Activated CD8-positive, alpha-beta memory T cell treated with anti-CD3 and anti-CD28 coated beads, Interleukin-2, amount 10 ng/mL, durations not matched to agents 7 days and 5 days (primary cell): ENCODE results near the gene TRIP10. TPM values are rescaled to one million over a fixed set of nuclear protein-coding genes. Genes with fewer than 3 reads are reported as not detected.
"Not testable (repeated sequence)": the region's sequence is repeated elsewhere in the genome, so short reads cannot be mapped to it uniquely, and the experiment has no call there.

Experiments
- ATAC-seq: fragments of 150-1000 bp; cut with Tn5 transposase; one replicate; pipeline ENCODE4 v1.10.0; 2021; ENCODE audit warnings: moderate library complexity
- CTCF ChIA-PET: fragments of 350-600 bp; sonication (Branson Sonifier 250); formaldehyde crosslinking; loops from one replicate; lab custom pipeline; 2021; ENCODE audit warnings: antibody characterized with exemption; lab: Charles Lee
- DNase-seq: peaks from one replicate; pipeline ENCODE4 v3.0.0-alpha.2; 2020
- H3K27ac Mint-ChIP-seq: one replicate; pipeline ENCODE4 v1.8.0; 2021; ENCODE audit warnings: mild to moderate bottlenecking, mixed read lengths
- H3K27me3 Mint-ChIP-seq: one replicate; pipeline ENCODE4 v1.8.0; 2021; ENCODE audit warnings: mixed read lengths
- H3K36me3 Mint-ChIP-seq: one replicate; pipeline ENCODE4 v1.8.0; 2021; ENCODE audit warnings: mild to moderate bottlenecking, mixed read lengths
- H3K4me1 Mint-ChIP-seq: one replicate; pipeline ENCODE4 v1.8.0; 2021; ENCODE audit warnings: mixed read lengths
- H3K4me3 Mint-ChIP-seq: one replicate; pipeline ENCODE4 v1.8.0; 2021; ENCODE audit warnings: mild to moderate bottlenecking, moderate library complexity, mixed read lengths
- H3K9me3 Mint-ChIP-seq: one replicate; pipeline ENCODE4 v1.8.0; 2022; ENCODE audit warnings: low read depth, mixed read lengths
- total RNA-seq, 2 experiments: library from RNA; stranded (reverse); gene quantifications; one replicate each; pipeline ENCODE4 v1.2.3, GENCODE V29; 2021

The TRIP10 gene
- total RNA-seq, 2 experiments from 2014 or later, result 13.7 to 22.2 TPM

DNA sequence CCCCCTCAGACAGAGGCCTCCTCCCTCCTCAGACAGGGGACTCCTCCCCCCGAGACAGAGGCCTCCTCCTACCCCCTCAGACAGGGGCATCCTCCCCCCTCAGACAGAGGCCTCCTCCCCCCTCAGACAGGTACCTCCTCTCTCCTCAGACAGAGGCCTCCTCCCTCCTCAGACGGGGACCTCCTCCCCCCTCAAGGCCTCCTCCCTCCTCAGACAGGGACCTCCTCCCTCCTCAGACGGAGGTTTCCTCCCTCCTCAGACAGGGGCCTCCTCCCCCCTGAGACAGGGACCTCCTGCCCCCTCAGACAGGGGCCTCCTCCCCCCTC is 32.9 kb upstream of the TRIP10 start:
- Mint-ChIP-seq H3K9me3 (no peaks in the 10 kb centered on the region), H3K36me3 (no peaks in the 10 kb centered on the region), H3K27ac (no peak overlapping the region), H3K4me3 (no peak overlapping the region), H3K27me3 (peaks cover 37% of the 10 kb centered on the region), H3K4me1 (peaks cover 10% of the 10 kb centered on the region)
- DNase-seq (no peak), ATAC-seq (no peak)
- CTCF ChIA-PET, result no interaction called here

DNA sequence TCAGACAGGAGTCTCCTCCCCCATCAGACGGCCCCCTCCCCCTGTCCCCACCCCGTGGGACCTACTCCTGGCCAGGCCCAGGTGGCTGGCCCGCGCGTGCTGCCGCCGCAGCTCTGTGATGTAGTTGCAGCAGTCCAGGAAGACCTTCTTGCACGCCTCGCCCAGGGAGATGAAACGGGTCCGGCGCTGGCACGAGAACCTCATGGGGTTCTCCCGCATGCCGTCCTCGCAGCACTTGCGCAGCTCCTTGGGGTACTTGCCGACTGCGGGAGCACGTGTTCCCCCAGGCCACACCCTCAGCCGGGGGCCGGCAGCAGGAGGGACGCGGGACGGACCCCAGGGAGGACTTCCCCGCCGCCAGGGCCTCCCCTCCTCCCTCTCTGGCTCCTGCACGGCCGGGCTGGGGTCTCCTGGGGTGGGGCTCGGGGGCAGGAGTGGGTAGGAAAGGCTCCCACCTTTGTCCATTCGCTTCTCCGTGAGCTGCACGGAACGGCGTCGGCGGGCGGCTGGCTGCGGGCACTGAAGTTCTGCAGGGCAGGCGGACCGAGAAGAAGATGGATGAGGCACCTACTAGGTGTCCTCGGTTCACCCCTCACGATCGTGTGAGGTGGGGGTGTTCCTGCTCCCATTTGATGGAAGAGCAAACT is 32.3 kb upstream of the TRIP10 start:
- no peaks in the 10 kb centered on the region for H3K36me3 Mint-ChIP-seq
- peaks cover 10% of the 10 kb centered on the region for H3K4me1 Mint-ChIP-seq
- H3K27ac Mint-ChIP-seq, result no peak overlapping the region
- DNase-seq (no peak), ATAC-seq (no peak)
- CTCF ChIA-PET, result no interaction called here
- no peaks in the 10 kb centered on the region for H3K9me3 Mint-ChIP-seq
- H3K27me3 Mint-ChIP-seq, result peaks cover 38% of the 10 kb centered on the region
- no peak overlapping the region for H3K4me3 Mint-ChIP-seq

DNA sequence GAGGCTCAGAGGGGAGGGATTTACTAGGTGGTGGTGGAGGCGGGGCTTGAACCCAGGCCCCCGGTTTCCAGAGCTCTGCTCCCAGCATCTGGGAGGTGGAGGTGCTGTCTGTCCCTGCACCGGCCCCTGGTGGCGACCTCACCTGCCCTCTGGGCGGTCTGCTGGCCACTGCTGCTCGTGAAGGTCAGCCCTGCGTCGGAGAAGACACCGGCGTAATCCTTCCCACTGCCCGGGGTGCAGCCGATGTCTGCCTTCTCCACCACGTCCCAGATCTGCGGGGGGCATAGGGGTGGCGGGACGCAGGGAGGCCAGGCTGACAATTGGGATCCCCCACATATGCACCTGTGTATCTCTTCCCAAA is 31.8 kb upstream of the TRIP10 start:
- peaks cover 38% of the 10 kb centered on the region for H3K27me3 Mint-ChIP-seq
- H3K4me3 Mint-ChIP-seq, result no peak overlapping the region
- CTCF ChIA-PET, result no interaction called here
- H3K27ac Mint-ChIP-seq, result no peak overlapping the region
- DNase-seq (no peak), ATAC-seq (no peak)
- no peaks in the 10 kb centered on the region for H3K36me3 Mint-ChIP-seq
- H3K9me3 Mint-ChIP-seq, result no peaks in the 10 kb centered on the region
- peaks cover 10% of the 10 kb centered on the region for H3K4me1 Mint-ChIP-seq

DNA sequence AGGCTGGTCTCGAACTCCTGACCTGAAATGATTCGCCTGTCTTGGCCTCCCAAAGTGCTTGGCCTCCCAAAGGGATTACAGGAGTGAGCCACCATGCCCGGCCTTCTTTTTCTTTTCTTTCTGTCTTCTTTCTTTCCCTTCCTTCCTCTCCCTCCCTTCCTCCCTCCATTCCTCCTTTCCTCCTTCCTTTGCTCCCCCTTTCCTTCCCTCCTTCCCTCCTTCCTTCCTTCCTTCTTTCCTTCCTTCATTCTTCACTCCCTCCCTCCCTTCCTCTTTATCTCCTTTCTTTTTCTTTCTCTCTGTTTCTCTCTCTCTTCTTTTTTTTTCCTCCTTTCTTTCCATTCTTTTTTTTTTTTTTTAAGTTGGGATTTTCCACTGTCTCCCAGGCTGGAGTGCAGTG is 31.1 kb upstream of the TRIP10 start:
- CTCF ChIA-PET, result interaction anchor here (1.3 kb wide), 1 partner anchor 155 kb away, joined by 5 read pairs; no protein-coding TSS in a partner anchor
- ATAC-seq (no peak), DNase-seq (no peak)
- no peak overlapping the region for H3K4me3 Mint-ChIP-seq
- no peaks in the 10 kb centered on the region for H3K36me3 Mint-ChIP-seq
- H3K27ac Mint-ChIP-seq, result no peak overlapping the region
- H3K27me3 Mint-ChIP-seq, result peaks cover 38% of the 10 kb centered on the region
- H3K9me3 Mint-ChIP-seq, result no peaks in the 10 kb centered on the region
- H3K4me1 Mint-ChIP-seq, result peaks cover 10% of the 10 kb centered on the region

DNA sequence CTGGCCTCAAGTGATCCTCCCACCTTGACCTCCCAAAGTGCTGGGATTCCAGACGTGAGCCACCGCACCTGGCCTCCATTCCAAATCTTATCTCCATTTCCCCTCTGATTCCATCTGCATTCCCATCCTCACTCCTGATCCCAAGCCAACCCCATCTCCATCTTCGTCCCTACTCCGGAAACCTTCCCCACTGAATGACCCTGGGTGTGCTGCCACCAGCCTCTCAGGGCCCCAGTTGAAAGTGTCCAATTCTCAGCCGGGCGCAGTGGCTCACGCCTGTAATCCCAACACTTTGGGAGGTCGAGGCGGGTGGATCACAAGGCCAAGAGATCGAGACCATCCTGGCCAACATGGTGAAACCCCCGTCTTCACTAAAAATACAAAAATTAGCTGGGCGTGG is 30.6 kb upstream of the TRIP10 start:
- Mint-ChIP-seq H3K4me1 (peaks cover 10% of the 10 kb centered on the region), H3K27me3 (peaks cover 38% of the 10 kb centered on the region)
- not testable (repeated sequence) for ATAC-seq, H3K4me3 Mint-ChIP-seq, H3K9me3 Mint-ChIP-seq, H3K36me3 Mint-ChIP-seq, H3K27ac Mint-ChIP-seq, DNase-seq
- CTCF ChIA-PET, result interaction anchor here (1.3 kb wide), 1 partner anchor 155 kb away, joined by 5 read pairs; no protein-coding TSS in a partner anchor

DNA sequence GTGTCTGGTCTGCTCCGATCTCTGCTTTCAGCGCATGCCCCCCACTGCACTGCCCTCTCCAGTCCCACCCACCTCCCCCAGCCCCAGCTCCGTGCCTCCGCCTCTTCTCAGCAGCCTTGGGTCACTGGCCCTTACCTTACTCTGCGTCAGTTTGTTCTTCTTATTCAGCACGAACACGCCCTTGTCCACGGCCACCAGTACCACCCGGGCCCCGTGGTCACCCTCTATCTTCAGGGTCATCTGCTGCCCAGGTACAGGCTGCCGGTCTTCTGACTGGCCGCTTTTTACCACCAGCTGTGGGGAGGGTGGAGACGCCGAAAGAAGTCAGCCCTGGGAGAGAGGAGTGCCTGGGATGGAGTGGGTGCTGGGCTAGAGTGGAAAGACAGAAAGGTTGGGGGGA is 29.9 kb upstream of the TRIP10 start:
- Mint-ChIP-seq H3K9me3 (no peaks in the 10 kb centered on the region), H3K36me3 (no peaks in the 10 kb centered on the region), H3K4me1 (peaks cover 10% of the 10 kb centered on the region), H3K27me3 (peaks cover 38% of the 10 kb centered on the region), H3K4me3 (no peak overlapping the region), H3K27ac (no peak overlapping the region)
- CTCF ChIA-PET, result interaction anchor here (1.3 kb wide), 1 partner anchor 154 kb away, joined by 5 read pairs; no protein-coding TSS in a partner anchor
- ATAC-seq (no peak), DNase-seq (no peak)

DNA sequence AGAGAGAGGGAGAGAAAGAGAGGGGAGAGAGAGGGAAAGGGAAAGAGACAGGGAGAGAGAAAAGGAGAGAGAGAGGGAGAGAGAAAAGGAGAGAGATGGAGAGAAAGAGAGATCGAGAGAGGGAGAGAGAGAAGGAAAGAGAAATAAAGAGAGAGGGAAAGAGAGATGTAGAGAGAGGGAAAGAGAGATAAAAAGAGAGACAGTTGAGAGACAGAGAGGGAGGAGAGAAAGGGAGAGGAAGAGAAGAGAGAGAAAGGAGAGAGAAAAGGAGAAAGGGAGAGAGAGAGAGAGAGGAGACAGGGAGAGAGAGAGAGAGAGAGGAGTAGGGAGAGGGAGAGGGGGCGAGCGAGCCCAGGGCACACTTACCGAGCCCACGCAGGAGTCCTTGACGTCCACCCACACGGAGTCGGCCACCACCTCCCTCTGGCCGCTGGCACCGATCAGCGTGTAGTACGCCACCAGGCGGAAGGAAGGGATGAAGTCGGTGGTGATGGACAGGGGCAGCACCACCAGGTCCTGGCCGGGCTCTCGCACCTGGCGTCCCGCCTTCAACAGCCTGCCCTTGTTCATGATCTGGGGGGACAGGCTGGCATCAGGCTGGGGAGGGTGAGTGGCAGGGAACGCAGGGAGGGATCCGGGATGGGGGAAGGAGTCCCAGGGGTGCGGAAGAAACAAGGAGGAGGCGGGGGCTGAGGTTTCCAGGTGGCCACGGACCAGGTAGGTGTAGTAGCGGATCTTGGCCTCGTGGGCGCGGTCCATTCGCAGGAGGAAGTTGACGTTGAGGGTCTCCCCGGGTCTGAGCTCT is 29.0 kb upstream of the TRIP10 start:
- Mint-ChIP-seq H3K27me3 (peaks cover 38% of the 10 kb centered on the region), H3K4me3 (no peak overlapping the region)
- CTCF ChIA-PET, result no interaction called here

DNA sequence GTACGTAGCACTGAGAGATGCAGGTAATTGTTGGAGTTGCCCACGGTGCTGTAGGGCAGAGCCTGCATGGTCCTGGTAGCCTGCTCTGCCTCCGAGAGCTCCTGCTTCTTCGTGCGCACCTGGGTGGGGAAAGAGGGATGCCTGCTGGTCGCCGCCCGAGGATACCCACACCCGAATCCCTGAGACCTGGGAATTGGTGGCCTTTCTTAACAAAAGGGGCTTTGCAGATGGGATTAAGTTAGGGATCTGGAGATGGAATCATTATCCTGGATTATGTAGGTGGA is 28.5 kb upstream of the TRIP10 start:
- H3K27ac Mint-ChIP-seq, result no peak overlapping the region
- no peak for DNase-seq
- H3K9me3 Mint-ChIP-seq, result no peaks in the 10 kb centered on the region
- CTCF ChIA-PET, result no interaction called here
- no peaks in the 10 kb centered on the region for H3K36me3 Mint-ChIP-seq
- H3K4me3 Mint-ChIP-seq, result no peak overlapping the region
- no peak for ATAC-seq
- peaks cover 10% of the 10 kb centered on the region for H3K4me1 Mint-ChIP-seq
- H3K27me3 Mint-ChIP-seq, result peaks cover 38% of the 10 kb centered on the region

More for the DNA sequence above, 29.0 kb upstream of the TRIP10 start:
- Mint-ChIP-seq H3K27ac (no peak overlapping the region), H3K36me3 (no peaks in the 10 kb centered on the region), H3K4me1 (peaks cover 10% of the 10 kb centered on the region), H3K9me3 (no peaks in the 10 kb centered on the region)
- ATAC-seq (peak; percentile 48), DNase-seq (no peak)

DNA sequence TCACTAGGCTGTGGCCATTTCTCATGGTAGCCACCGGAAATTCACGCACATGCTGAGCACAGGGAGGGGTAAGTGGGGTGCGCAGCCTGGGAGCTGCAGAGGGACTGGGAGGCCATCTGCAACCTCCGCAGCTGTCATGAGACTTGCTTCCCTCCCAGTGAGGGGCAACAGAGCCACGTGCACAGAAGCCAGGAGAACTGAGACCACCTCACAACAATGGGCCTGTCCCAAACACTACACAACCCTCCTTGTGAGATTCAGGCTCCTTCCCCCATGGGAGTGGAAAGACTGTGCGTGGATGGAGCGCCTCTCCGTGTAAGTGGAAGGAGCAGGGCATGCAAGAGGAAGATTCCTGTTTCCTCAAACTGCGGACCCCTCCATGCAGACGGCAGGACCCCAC is 27.9 kb upstream of the TRIP10 start:
- Mint-ChIP-seq H3K4me3 (no peak overlapping the region), H3K9me3 (no peaks in the 10 kb centered on the region), H3K27me3 (peaks cover 40% of the 10 kb centered on the region), H3K36me3 (no peaks in the 10 kb centered on the region), H3K27ac (no peak overlapping the region), H3K4me1 (peaks cover 10% of the 10 kb centered on the region)
- CTCF ChIA-PET, result no interaction called here
- no peak for DNase-seq
- ATAC-seq, result no peak

DNA sequence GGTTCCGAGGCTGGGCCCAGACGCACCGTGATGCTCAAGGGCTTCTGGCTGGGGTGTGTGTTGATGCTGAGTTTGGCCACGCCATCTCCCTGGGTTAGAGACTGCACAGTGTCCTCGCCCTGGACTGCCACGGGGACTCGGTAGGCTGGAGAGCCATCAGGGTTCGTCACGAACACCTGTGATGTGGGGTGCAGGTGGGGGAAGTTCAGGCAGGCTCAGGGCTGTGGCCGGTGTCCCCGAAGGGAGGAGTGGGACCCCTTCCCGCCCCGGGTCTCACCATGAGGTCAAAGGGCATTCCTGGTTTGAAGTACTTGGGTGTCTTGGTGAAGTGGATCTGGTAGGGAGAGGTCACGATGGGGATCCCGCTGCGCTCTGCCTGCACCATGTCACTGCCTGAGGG is 27.2 kb upstream of the TRIP10 start:
- Mint-ChIP-seq H3K4me3 (no peak overlapping the region), H3K4me1 (peaks cover 11% of the 10 kb centered on the region), H3K27ac (no peak overlapping the region), H3K36me3 (no peaks in the 10 kb centered on the region), H3K27me3 (peaks cover 40% of the 10 kb centered on the region), H3K9me3 (peaks cover under 1% of the 10 kb centered on the region)
- ATAC-seq (no peak), DNase-seq (no peak)
- CTCF ChIA-PET, result no interaction called here

DNA sequence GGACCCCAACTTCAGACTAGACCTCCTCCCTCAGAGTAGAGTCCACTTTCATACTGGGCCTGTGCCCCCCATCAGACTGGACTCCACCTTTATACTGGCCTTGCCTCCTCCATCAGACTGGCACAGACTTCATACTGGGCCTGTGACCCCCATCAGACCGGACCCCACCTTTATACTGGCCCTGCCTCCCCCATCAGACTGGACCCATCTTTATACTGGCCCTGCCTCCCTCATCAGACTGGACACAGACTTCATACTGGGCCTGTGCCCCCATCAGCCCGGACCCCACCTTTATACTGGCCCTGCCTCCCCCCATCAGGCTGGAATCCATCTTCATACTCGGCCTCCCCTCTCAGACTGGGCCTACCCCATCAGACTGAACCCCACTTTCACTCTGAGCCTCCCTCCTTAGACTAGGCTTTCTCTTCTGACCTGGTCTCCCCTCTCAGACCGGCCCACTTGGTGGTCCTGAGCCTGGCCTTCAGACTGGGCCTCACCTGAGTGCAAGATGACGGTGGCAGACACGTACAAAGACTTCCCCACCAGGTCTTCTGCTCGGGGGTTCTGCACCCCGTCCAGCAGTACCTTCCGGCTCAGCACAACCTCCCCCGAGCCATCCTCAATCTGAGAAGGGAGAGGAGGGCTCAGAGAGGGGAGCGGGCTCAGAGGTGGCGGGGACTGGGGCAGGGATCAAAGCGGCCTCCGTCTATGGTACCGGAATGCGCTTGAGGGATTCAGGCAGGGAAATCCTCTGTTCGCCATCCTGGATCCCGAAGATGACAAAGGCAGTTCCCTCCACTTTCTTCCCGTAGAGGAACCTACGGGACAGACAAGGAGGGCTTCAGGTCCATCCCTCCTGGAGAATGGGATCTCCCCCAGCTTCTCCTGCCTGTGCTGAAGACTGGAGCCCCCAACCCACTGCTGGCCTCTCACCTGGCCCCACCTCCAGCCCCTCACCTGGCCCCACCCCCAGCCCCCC is 26.5 kb upstream of the TRIP10 start:
- ATAC-seq (no peak), DNase-seq (no peak)
- Mint-ChIP-seq H3K27me3 (peaks cover 37% of the 10 kb centered on the region), H3K4me1 (peaks cover 17% of the 10 kb centered on the region), H3K4me3 (no peak overlapping the region), H3K27ac (no peak overlapping the region), H3K36me3 (no peaks in the 10 kb centered on the region), H3K9me3 (peaks cover 6% of the 10 kb centered on the region)
- CTCF ChIA-PET, result no interaction called here

DNA sequence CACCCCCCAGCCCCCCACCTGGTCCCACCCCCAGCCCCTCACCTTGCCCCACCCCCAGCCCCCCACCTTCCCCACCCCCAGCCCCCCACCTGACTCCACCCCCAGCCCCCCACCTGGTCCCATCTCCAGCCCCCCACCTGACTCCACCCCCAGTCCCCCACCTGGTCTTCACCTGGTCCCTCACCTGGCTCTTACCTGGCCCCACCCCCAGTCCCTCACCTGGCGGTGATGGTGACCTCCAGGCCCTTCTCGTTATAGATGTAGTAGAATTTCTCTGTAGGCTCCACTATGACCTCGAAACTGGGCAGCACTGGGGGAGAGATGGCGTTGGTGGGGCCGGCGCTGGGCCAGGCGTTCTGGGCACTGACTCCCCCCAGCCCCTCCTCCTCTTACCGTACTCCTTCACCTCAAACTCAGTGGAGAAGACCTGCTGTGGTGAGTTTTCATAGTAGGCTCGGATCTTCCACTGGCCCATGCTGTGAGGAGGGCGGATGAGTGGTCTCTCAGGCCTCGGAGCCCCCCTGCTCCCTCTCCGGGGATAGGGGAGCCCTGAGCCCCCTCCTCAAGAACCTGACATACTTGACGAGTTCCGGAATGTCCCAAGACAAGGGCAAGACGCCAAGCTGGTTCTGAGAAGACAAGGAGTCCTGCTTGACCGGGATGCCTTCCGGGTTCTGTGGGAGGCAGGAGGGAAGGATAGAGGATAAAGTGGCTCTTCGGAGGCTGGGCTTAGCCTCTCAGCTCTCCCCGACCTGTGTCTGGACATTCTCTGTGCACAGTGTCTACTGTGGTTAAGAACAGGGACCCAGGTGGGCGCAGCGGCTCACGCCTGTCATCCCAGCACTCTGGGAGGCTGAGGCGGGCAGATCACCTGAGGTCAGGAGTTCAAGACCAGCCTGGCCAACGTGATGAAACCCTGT is 25.4 kb upstream of the TRIP10 start:
- CTCF ChIA-PET, result no interaction called here
- H3K9me3 Mint-ChIP-seq, result peaks cover 6% of the 10 kb centered on the region
- no peak overlapping the region for H3K27ac Mint-ChIP-seq
- DNase-seq (no peak), ATAC-seq (no peak)
- peaks cover 19% of the 10 kb centered on the region for H3K4me1 Mint-ChIP-seq
- peaks cover 29% of the 10 kb centered on the region for H3K27me3 Mint-ChIP-seq
- H3K4me3 Mint-ChIP-seq, result no peak overlapping the region
- no peaks in the 10 kb centered on the region for H3K36me3 Mint-ChIP-seq
